Left renal pelvis (tissue), 4 donors: Measurements from ENCODE around the gene ERC1. TPM values are rescaled to one million over a fixed set of nuclear protein-coding genes. Genes with fewer than 3 reads are reported as not detected.
"Not testable (repeated sequence)": the region's sequence is repeated elsewhere in the genome, so short reads cannot be mapped to it uniquely, and the experiment has no call there.

Experiments used
- DNase-seq, 4 donors: peaks; one replicate each; pipeline ENCODE4 v3.0.0-alpha.2; 2013; ENCODE audit warnings: low read depth in 4 of 4, low spot score in 3 of 4
- polyA plus RNA-seq, 4 donors: library from polyadenylated mRNA; unstranded; fragments of 120-200 nt; gene quantifications; one replicate each; pipeline ENCODE4 v1.2.1, GENCODE V29; 2013; ENCODE audit not compliant: insufficient read length in 4 of 4

Gene ERC1
- polyA plus RNA-seq, 4 donors: 30.1 to 42.4 (median 37.8) TPM

DNA sequence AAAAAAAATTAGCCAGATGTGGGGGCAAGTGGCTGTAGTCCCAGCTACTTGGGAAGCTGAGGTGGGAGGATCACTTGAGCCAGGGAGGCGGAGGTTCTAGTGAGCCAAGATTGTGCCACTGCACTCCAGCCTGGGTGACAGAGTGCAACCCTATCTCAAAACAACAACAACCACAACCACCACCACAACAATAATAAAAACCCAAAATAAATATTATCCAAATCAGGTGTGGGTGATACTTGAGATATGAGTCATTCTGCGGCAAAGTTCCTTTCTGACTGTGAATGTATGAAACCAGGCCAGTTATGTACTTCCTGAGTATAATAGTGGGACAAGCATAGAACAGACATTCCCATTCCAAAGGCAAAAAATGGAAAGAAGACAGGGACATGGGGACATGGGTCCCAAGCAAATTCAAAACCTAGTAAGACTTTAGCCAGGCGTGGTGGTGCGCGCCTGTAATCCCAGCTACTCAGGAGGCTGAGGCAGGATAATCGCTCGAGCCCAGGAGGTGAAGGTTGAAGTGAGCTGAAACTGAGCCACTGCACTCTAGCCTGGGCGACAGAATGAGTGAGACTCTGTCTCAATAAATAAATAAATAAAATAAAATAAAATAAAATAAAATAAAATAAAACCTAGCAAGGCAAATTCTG lies 9.7 kb upstream of the ERC1 start:
- DNase-seq: no peak

DNA sequence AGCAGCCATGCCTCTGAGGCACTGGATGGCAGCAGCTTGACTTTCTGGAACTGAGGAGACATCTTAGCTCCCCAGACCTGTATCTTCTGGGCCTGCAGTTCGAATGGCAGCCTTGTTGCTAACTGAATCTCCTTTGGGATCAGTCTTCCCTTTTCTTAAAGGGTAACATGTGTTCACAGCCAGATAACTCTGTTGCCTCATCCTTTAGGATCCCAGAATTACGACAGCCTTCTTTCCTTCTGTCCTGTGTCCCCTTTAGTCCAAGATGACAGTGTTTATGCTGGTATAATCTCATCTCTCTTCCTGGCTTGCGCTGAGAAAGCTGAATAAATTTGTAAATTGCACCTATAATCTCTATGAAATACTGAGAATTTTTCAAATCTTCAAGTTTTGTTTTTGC lies 9.1 kb upstream of the ERC1 start:
- DNase-seq: no peak

- no peak for DNase-seq
Measured at GRCh38 chr12:988646-989045, 2.4 kb upstream of the ERC1 start.

- no peak for DNase-seq
Measured at GRCh38 chr12:989051-989450, 2.0 kb upstream of the ERC1 start.

- peak in 3 of 4 donors; percentile 10 to 42 (median 18) for DNase-seq
Measured at GRCh38 chr12:989751-990660, 1.0 kb upstream of the ERC1 start.

- peak; percentile 24 to 50 (median 42) for DNase-seq
Measured at GRCh38 chr12:991350-992333, 619 bp downstream of the ERC1 start.

DNA sequence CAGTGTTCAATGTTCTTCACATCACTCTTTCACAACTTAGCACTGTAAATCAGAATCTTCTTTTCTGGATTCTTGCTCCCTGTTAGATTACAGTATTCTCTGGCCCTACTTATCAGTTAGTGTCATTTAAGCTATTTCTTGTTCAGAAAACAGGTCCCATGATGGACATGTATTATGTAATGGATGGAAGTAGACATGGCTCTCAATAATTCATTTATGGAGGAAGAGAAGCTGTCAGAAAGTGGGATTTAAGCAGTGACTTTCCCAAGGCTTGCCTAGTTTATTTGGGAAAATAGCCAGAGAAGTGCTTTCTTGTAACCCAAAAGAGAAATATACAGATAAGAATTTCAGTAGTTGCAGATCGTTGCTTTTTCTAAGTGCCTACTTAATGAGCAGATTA lies 1.6 kb downstream of the ERC1 start:
- no peak for DNase-seq

DNA sequence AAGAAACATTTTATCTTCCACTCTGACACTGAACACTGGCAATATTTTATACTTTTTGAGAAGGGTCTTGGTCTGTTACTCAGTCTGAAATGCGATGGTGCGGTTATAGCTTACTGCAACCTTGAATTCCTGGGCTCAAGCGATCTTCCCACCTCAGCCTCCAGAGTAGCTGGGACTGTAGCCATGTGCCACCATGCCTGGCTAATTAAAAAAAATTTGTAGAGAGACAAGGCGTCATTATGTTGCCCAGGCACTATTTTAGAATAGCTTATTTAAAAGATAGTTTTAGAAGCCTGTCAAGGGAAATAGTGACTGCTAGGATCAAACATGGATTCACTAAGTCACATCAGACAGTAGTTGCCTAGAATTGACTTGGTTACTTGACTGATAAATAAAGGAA lies 5.9 kb downstream of the ERC1 start:
- no peak for DNase-seq

DNA sequence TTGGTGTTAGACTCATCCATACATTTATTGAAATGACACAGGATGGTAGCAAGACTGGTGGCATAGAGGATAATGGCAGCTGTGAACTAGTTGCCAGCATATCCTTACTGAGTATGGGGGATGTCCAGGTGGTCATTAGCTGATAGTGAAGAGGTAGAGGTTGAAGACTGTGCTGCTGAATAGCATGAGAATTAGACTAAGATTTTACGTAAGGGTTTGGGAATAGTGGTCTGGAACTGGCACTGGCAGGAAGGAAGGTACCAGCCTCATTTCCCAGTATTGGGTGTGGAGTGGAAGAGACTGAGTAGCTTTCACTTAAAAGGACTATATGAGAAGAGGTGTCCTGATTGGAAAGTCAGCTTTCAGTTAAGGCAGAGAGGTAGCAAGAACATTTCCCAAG lies 6.5 kb downstream of the ERC1 start:
- DNase-seq: no peak

DNA sequence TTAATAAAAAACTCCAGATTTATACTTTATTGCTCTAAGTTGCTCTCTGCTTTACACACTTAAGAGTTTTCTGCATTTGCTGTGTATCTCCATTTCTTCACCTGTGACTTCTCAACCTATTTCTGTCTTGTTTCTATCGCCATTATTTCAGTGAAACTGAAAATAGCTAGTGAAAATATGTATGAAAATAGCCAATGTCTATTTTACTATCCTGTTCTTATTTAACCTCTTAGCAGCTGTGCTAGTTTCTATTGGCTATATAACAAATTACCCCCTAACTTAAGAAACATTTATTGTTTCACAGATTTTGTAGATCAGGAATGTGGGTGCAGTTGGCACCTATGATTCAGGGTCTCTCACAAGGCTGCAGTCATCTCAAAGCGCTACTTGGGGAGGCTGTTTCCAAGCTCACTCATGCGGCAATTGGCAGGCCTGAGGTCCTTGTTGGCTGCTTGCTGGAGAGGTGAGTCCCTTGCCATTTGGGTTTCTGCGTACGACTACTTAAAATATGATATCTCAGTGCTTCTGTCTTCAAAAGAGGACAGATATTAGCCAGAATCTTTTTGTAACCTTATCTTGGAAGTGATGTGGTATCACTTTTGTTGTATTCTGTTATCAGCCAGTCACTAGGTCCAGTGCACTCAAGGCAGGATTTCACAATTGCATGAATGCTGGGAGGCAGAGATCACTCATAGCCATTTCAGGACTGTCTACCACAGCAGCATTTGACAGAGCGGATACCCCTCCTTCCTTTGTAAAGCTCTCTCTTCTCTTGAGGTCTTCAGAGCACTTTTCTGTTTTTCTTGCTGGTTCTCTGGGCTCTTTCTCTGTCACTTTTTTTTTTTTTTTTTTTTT lies 7.2 kb downstream of the ERC1 start:
- DNase-seq: no peak

GRCh38 chr12:999736-1000135 lies 8.7 kb downstream of the ERC1 start:
- not testable (repeated sequence) for DNase-seq

- no peak for DNase-seq
Measured at GRCh38 chr12:1001507-1001906, 10.5 kb downstream of the ERC1 start.

DNA sequence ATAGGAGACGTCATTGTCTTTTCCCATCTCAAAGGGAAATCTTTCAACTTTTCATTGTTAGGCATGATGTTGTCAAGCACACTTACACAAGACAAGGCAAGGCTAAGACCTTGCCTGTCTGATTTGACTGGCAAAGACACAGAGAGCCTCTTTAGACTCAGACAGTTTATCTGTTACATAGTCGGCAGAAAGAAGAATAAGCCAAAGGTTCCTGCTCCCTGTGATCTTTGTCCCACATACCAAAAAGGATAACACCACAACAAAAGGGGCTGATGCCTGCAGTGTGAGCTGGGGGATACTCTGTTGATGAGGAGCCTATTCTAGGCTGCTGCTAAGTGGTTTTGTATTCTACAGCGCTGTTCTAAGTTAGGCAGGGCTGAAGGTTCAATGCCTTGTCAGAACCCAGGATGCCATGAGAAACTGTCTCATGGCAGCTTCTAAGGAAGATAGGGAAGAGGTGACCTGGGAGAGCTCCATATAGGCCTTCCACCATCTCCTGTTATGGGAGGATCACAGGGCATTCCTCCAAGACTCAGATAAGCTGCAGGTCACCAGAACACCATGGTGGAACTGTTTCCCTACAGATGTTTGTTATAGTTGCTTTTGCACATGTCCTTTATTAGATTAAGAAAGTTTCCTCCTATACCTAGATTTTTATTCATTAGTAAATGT lies 12.7 kb downstream of the ERC1 start:
- DNase-seq: no peak

- DNase-seq: no peak
Measured at GRCh38 chr12:1006255-1006654, 15.2 kb downstream of the ERC1 start.

- no peak for DNase-seq
Measured at GRCh38 chr12:1007276-1007675, 16.3 kb downstream of the ERC1 start.

DNA sequence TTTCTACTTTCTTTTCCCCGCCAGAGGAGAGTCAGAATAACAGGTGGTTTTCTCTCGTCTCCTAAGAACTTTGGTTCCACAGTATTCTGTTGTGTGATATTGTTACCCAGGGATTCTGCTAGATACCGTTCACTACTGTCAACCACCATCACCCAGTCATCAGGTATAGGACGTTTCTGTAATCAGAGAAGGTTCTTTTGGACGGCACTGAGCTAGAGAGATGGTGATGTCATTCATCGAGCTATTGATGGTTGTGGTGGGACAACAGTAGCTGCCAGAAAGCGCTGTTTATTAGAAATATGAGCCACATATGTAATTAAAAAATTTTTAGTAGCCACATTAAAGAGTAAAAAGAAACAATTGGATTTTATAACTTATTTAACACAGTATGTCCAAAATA lies 17.0 kb downstream of the ERC1 start:
- DNase-seq: no peak

GRCh38 chr12:1011091-1011490 lies 20.1 kb downstream of the ERC1 start:
- no peak for DNase-seq

- no peak for DNase-seq
Measured at GRCh38 chr12:1013618-1014489, 22.8 kb downstream of the ERC1 start.
